ENCODE data around the gene LRMDA. TPM values are rescaled to one million over a fixed set of nuclear protein-coding genes. Genes with fewer than 3 reads are reported as not detected.

Gene LRMDA
- total and polyA plus RNA-seq, 4 donors, result 12.1 to 40.8 (median 21.6) TPM

DNA sequence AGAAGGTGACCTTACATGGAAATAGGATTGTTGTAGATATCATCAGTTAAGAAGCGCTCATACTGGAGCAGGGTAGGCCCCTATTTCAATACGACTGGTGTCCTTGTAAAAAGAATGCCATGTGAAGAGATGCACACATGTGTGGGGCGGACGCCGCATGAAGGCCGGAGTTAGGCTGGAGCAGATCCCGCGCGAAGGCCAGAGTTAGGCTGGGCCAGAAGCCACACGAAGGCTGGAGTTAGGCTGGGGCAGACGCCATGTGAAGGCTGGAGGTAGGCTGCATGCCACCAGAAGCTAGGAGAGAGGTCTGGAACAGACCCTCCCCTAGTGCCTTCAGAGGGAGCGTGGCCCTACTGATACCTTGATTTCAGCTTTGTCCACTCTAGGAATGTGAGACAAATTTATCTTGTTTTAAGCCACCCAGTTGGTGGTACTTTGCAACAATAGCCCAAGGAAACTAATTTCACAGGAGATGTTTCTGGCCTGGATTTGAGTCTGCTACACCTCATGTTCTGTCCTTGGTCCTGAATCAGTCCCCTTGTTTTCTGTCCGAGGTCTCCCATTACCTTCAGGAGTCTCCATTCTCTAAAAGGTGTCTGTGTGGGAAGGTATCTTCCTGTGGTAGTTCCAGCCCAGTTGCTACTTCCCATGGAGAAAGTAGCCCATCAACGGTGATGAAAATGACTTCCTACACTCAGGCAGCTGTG lies 585.8 kb downstream of the LRMDA start:
- Histone ChIP-seq H3K27me3 (ENCODE audit: control insufficient read depth in 3 of 3, insufficient read depth in 3 of 3, low read length in 2 of 3) (no peaks in the 10 kb centered on the region), H3K27ac (ENCODE audit: low read depth in 1 of 2, low read length in 1 of 2) (no peak overlapping the region), H3K4me3 (no peak overlapping the region), H3K9ac (ENCODE audit: insufficient read depth in 1 of 2, low read length in 2 of 2) (no peak overlapping the region), H3K4me1 (ENCODE audit: control insufficient read depth in 5 of 5, insufficient read depth in 5 of 5, low read length in 5 of 5) (peaks cover 0 to 9% (median 1%) of the 10 kb centered on the region in 5 donors), H3K9me3 (ENCODE audit: control insufficient read depth in 4 of 4, insufficient read depth in 3 of 4, low read length in 3 of 4) (no peaks in the 10 kb centered on the region), H3K36me3 (ENCODE audit: control insufficient read depth in 4 of 4, insufficient read depth in 4 of 4, low read length in 4 of 4) (no peaks in the 10 kb centered on the region)
- TF ChIP-seq, protein P1, sequence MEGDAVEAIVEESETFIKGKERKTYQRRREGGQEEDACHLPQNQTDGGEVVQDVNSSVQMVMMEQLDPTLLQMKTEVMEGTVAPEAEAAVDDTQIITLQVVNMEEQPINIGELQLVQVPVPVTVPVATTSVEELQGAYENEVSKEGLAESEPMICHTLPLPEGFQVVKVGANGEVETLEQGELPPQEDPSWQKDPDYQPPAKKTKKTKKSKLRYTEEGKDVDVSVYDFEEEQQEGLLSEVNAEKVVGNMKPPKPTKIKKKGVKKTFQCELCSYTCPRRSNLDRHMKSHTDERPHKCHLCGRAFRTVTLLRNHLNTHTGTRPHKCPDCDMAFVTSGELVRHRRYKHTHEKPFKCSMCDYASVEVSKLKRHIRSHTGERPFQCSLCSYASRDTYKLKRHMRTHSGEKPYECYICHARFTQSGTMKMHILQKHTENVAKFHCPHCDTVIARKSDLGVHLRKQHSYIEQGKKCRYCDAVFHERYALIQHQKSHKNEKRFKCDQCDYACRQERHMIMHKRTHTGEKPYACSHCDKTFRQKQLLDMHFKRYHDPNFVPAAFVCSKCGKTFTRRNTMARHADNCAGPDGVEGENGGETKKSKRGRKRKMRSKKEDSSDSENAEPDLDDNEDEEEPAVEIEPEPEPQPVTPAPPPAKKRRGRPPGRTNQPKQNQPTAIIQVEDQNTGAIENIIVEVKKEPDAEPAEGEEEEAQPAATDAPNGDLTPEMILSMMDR (IDR thresholded peaks at IDR 0.05; ENCODE audit: control extremely low read depth, extremely low read depth), result no peak
- ATAC-seq (ENCODE audit: insufficient read depth, low FRiP score) (no peak), DNase-seq (peak in 2 of 3 donors; percentile 27 to 44)
- WGBS, 2 donors, result 95 to 96% methylated on average over 14 of the region's 14 CpGs

DNA sequence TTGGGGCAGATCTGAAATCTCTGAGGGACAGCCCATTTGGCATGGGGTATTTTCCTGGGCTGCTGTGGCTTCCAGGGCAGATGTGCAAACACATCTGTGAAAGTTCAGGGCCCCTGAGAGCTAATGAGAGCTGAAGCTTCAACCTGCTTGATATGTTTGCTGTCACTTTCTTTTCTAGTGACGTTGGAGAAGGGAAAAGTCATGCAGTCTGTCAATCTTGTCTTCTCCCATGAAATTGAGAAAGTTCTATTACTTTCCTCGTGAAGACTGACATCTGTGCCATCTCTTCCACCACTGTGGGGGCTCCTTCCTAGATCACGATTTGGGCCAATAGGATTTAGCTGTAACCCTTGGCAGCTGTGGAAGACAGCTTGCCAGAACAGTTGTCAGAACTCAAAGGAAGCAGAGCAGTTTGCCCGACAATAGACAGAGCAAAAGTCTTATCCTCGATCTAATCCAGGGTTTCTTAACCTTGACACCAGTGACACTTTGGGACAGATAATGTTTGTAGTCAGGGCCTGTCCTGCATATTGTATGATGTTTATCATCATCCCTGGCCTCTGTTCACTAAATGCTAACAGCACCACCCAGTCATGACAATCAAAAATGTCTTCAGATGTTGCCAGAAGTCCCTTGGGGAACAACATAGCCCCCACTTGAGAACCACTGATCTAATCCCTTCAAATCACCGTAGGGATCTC lies 586.5 kb downstream of the LRMDA start:
- DNase-seq, result peak; percentile 69 to 82 (median 79)
- 71 to 82% methylated on average over 6 of the region's 6 CpGs for WGBS, 2 donors
- H3K9ac ChIP-seq (ENCODE audit: insufficient read depth in 1 of 2, low read length in 2 of 2), result no peak overlapping the region

DNA sequence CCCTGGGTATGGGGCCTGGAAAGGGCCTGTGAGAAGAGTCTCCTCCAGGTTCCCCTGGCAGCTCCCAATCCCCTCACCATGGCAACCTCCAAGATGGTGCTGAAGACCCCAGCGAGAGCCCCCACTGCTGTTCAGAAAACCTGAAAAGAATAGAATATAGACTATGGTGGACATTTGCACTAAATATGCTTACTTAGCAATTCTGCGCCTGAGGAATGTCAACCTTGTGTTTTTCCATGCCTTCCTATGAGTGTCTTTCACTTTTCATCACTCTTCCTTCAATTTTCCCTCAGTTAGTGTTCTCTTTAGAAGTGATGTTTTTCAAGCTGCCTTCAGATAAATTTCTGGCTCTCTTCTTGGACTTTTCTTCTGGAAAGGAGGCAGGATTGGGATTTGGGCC lies 589.2 kb downstream of the LRMDA start:
- ATAC-seq (ENCODE audit: insufficient read depth, low FRiP score) (no peak), DNase-seq (no peak)
- no peaks in the 10 kb centered on the region for H3K27me3 ChIP-seq (ENCODE audit: control insufficient read depth in 3 of 3, insufficient read depth in 3 of 3, low read length in 2 of 3)
- H3K36me3 ChIP-seq (ENCODE audit: control insufficient read depth in 4 of 4, insufficient read depth in 4 of 4, low read length in 4 of 4), result no peaks in the 10 kb centered on the region
- no peak overlapping the region for H3K27ac ChIP-seq (ENCODE audit: low read depth in 1 of 2, low read length in 1 of 2)
- H3K4me3 ChIP-seq, result no peak overlapping the region
- TF ChIP-seq, protein P1 (IDR thresholded peaks at IDR 0.05; ENCODE audit: control extremely low read depth, extremely low read depth), result no peak
- peaks cover 0 to 9% (median 3%) of the 10 kb centered on the region in 5 donors for H3K4me1 ChIP-seq (ENCODE audit: control insufficient read depth in 5 of 5, insufficient read depth in 5 of 5, low read length in 5 of 5)
- WGBS, 2 donors, result 93 to 95% methylated on average over 2 of the region's 2 CpGs
- H3K9me3 ChIP-seq (ENCODE audit: control insufficient read depth in 4 of 4, insufficient read depth in 3 of 4, low read length in 3 of 4), result no peaks in the 10 kb centered on the region
- no peak overlapping the region for H3K9ac ChIP-seq (ENCODE audit: insufficient read depth in 1 of 2, low read length in 2 of 2)

More for the DNA sequence above, 586.5 kb downstream of the LRMDA start:
- Histone ChIP-seq H3K4me3 (no peak overlapping the region), H3K27ac (ENCODE audit: low read depth in 1 of 2, low read length in 1 of 2) (no peak overlapping the region), H3K27me3 (ENCODE audit: control insufficient read depth in 3 of 3, insufficient read depth in 3 of 3, low read length in 2 of 3) (no peaks in the 10 kb centered on the region), H3K36me3 (ENCODE audit: control insufficient read depth in 4 of 4, insufficient read depth in 4 of 4, low read length in 4 of 4) (no peaks in the 10 kb centered on the region), H3K9me3 (ENCODE audit: control insufficient read depth in 4 of 4, insufficient read depth in 3 of 4, low read length in 3 of 4) (no peaks in the 10 kb centered on the region), H3K4me1 (ENCODE audit: control insufficient read depth in 5 of 5, insufficient read depth in 5 of 5, low read length in 5 of 5) (peaks cover 0 to 9% (median 1%) of the 10 kb centered on the region in 5 donors)
- TF ChIP-seq, protein P1 (IDR thresholded peaks at IDR 0.05; ENCODE audit: control extremely low read depth, extremely low read depth), result no peak
- no peak for ATAC-seq (ENCODE audit: insufficient read depth, low FRiP score)

Measured in lung (tissue), 12 donors.